G401.6 (cell line): ENCODE measurements around the gene HLA-G.
"Not testable (repeated sequence)": the region's sequence is repeated elsewhere in the genome, so short reads cannot be mapped to it uniquely, and the experiment has no call there.

Experiments used
- FAIRE-seq: peaks from 2 replicates; lab custom pipeline; 2012; peaks lifted over from hg19 to GRCh38; lab: Jason Lieb, UNC

The HLA-G gene

DNA sequence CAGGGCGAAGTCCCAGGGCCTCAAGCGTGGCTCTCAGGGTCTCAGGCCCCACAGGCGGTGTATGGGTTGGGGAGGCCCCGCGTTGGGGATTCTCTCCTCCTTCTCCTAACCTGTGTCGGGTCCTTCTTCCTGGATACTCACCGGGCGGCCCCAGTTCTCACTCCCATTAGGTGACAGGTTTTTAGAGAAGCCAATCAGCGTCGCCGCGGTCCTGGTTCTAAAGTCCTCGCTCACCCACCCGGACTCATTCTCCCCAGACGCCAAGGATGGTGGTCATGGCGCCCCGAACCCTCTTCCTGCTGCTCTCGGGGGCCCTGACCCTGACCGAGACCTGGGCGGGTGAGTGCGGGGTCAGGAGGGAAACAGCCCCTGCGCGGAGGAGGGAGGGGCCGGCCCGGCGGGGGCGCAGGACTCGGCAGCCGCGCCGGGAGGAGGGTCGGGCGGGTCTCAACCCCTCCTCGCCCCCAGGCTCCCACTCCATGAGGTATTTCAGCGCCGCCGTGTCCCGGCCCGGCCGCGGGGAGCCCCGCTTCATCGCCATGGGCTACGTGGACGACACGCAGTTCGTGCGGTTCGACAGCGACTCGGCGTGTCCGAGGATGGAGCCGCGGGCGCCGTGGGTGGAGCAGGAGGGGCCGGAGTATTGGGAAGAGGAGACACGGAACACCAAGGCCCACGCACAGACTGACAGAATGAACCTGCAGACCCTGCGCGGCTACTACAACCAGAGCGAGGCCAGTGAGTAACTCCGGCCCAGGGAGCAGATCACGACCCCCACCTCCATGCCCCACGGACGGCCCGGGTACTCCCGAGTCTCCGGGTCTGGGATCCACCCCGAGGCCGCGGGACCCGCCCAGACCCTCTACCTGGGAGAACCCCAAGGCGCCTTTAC, at the start of gene HLA-G:
TSS of gene HLA-G (plus strand) at position 247 of the 892 bp plus-strand sequence. CDS start at position 267, 20 bp downstream.
- no peak for FAIRE-seq

- FAIRE-seq: not testable (repeated sequence)
Measured at GRCh38 chr6:29780019-29780698, 47.5 kb upstream of the HLA-G start.

GRCh38 chr6:29789176-29789575, 38.4 kb upstream of the HLA-G start:
- no peak for FAIRE-seq

DNA sequence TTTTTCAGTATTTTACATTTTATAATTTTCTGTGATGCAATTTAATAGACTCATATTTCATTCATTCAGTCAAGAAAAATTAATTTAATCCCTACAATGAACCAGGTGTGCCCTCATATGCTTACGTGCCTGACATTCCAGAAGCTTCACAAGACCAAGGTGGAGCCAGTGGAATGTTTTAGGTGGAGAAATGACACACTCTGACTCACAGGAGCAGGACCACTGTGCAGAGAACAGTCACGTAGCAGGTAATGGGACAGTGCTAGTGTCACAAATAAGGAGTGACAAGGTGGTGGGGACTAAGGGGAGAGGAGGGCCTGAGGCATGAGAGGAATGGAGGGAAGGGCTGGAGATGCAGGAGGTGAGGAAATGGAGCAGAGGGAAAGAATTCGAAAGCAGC, 37.0 kb upstream of the HLA-G start:
- FAIRE-seq: no peak

- FAIRE-seq: no peak
Measured at GRCh38 chr6:29791162-29791561, 36.5 kb upstream of the HLA-G start.

- FAIRE-seq: no peak
Measured at GRCh38 chr6:29791786-29792122, 35.9 kb upstream of the HLA-G start.

- FAIRE-seq: no peak
Measured at GRCh38 chr6:29792123-29793035, 35.2 kb upstream of the HLA-G start.

GRCh38 chr6:29793036-29793356, 34.6 kb upstream of the HLA-G start:
- FAIRE-seq: no peak

- no peak for FAIRE-seq
Measured at GRCh38 chr6:29793796-29794195, 33.8 kb upstream of the HLA-G start.

- no peak for FAIRE-seq
Measured at GRCh38 chr6:29796026-29796425, 31.6 kb upstream of the HLA-G start.

GRCh38 chr6:29797135-29797534, 30.5 kb upstream of the HLA-G start:
- no peak for FAIRE-seq

GRCh38 chr6:29797966-29798365, 29.7 kb upstream of the HLA-G start:
- FAIRE-seq: no peak

- no peak for FAIRE-seq
Measured at GRCh38 chr6:29800254-29800653, 27.4 kb upstream of the HLA-G start.

GRCh38 chr6:29806387-29806786, 21.2 kb upstream of the HLA-G start:
- FAIRE-seq: no peak

GRCh38 chr6:29809249-29809648, 18.4 kb upstream of the HLA-G start:
- no peak for FAIRE-seq

- FAIRE-seq: no peak
Measured at GRCh38 chr6:29810371-29810770, 17.3 kb upstream of the HLA-G start.

- FAIRE-seq: no peak
Measured at GRCh38 chr6:29811377-29811776, 16.2 kb upstream of the HLA-G start.

GRCh38 chr6:29813066-29813465, 14.6 kb upstream of the HLA-G start:
- FAIRE-seq: no peak

DNA sequence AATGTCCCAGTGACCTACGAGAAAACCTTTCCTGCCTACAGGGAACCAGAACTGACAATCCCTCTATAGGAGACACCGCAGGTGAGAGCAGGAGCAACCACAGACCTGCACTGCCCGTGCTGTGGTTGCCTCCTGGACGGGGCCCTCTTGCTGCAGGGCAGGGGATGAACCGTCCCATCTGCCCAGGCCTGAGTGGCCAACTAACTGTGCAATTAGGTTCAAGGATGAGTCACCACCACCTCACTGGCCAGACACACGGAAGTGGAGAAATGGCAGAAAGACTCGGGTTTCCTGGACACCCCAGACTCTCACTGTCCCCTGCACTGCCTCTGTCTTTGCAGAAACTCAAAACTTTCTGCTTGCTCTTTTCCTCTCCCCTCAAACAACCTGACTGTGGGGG, 13.8 kb upstream of the HLA-G start:
- FAIRE-seq: no peak

GRCh38 chr6:29814379-29815117, 13.1 kb upstream of the HLA-G start:
- no peak for FAIRE-seq

DNA sequence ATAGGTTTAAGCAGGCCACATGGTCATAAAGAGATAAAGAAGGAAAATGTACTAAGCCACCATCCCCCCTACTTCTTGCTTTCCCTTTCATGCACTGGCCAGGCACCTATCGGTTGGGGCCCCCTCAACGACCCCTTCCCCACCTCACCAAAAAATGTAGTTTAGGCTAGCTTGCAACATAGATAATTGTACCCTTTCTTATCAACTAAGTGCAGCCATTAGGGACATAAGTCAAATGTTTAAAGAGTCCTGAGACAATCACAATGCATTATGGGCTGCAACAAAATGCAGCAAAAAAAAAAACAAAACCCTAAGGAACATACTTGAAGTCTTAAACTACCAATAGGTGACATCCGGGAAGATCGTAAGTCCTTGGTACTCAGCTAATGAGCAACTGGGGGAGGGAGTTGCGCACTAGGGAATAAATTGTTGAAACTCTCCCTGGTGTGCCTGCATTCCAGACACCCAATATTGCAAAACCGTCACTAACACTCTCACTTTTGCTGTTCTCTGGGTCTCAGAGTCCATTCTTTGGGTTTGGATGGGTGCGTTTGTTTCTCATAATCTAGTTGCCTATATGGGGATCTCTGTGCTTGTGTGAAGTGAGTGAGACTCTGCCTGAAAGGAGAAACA, 12.4 kb upstream of the HLA-G start:
- no peak for FAIRE-seq

DNA sequence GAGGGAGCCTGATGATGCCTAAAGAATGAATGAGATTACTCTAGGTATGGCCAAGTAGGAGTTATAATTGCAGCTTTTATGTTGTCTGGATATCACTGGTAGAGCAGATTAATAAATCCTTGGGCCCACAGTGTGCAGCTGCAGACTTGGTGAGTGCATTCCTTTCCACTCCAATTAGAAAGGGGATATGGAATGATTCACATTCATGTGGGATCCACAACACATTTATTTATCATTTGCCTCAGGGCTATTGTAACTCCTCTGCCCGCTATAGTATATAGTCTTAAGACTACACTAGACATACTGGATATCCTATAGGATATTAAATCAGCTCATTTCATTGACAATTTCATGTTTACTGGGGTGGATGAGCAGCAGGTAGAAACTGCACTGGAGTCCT, 11.6 kb upstream of the HLA-G start:
- FAIRE-seq: no peak
